ENCODE measurements around the gene TENM4. TPM values are rescaled to one million over a fixed set of nuclear protein-coding genes. Genes with fewer than 3 reads are reported as not detected.

Gene TENM4
- total RNA-seq, 4 donors from 2014 or later, result 0.02 to 0.82 (median 0.23) TPM

GRCh38 chr11:78714539-78714938 is 726.3 kb downstream of the TENM4 start:
- Histone ChIP-seq H3K4me3 (no peak overlapping the region), H3K27me3 (no peaks in the 10 kb centered on the region), H3K9me3 (no peaks in the 10 kb centered on the region), H3K4me1 (no peaks in the 10 kb centered on the region), H3K36me3 (no peaks in the 10 kb centered on the region), H3K27ac (no peak overlapping the region)
- no peak for DNase-seq
- TF ChIP-seq CTCF (IDR thresholded peaks at IDR 0.05 in 4 of 5, conservative IDR thresholded peaks at IDR 0.05 in 1 of 5), result no peak
- TF ChIP-seq POLR2A (IDR thresholded peaks at IDR 0.05), result no peak
- in situ Hi-C loops (cut with MboI; ENCODE audit: low sequenced_read_pairs in 4 of 4), result no loop called here
- intact Hi-C loops (cut with DNase I; ENCODE audit: low total_unique reads), result no loop called here
- ATAC-seq, result no peak

GRCh38 chr11:78711735-78712134 is 729.1 kb downstream of the TENM4 start:
- H3K27me3 ChIP-seq, result no peaks in the 10 kb centered on the region
- no peak for ATAC-seq
- H3K4me3 ChIP-seq, result no peak overlapping the region
- DNase-seq, result no peak
- H3K9me3 ChIP-seq, result no peaks in the 10 kb centered on the region
- in situ Hi-C loops (cut with MboI; ENCODE audit: low sequenced_read_pairs in 4 of 4) (no loop called here), intact Hi-C loops (cut with DNase I; ENCODE audit: low total_unique reads) (no loop called here)
- H3K27ac ChIP-seq, result no peak overlapping the region
- no peaks in the 10 kb centered on the region for H3K36me3 ChIP-seq
- TF ChIP-seq CTCF (IDR thresholded peaks at IDR 0.05 in 4 of 5, conservative IDR thresholded peaks at IDR 0.05 in 1 of 5), result no peak
- TF ChIP-seq POLR2A (IDR thresholded peaks at IDR 0.05), result no peak
- H3K4me1 ChIP-seq, result no peaks in the 10 kb centered on the region

GRCh38 chr11:78710417-78710816 is 730.4 kb downstream of the TENM4 start:
- H3K4me3 ChIP-seq, result no peak overlapping the region
- in situ Hi-C loops (cut with MboI; ENCODE audit: low sequenced_read_pairs in 4 of 4) (no loop called here), intact Hi-C loops (cut with DNase I; ENCODE audit: low total_unique reads) (no loop called here)
- H3K27ac ChIP-seq, result no peak overlapping the region
- no peaks in the 10 kb centered on the region for H3K4me1 ChIP-seq
- TF ChIP-seq POLR2A (IDR thresholded peaks at IDR 0.05) (no peak), CTCF (IDR thresholded peaks at IDR 0.05 in 4 of 5, conservative IDR thresholded peaks at IDR 0.05 in 1 of 5) (no peak)
- H3K9me3 ChIP-seq, result no peaks in the 10 kb centered on the region
- DNase-seq (no peak), ATAC-seq (no peak)
- no peaks in the 10 kb centered on the region for H3K27me3 ChIP-seq
- H3K36me3 ChIP-seq, result no peaks in the 10 kb centered on the region

- no peaks in the 10 kb centered on the region for H3K4me1 ChIP-seq
Observed at GRCh38 chr11:78708388-78708787, 732.4 kb downstream of the TENM4 start.

More at GRCh38 chr11:78708388-78708787, 732.4 kb downstream of the TENM4 start:
- H3K9me3 ChIP-seq, result no peaks in the 10 kb centered on the region
- TF ChIP-seq POLR2A (IDR thresholded peaks at IDR 0.05), result no peak
- TF ChIP-seq CTCF (IDR thresholded peaks at IDR 0.05 in 4 of 5, conservative IDR thresholded peaks at IDR 0.05 in 1 of 5), result no peak
- intact Hi-C loops (cut with DNase I; ENCODE audit: low total_unique reads) (no loop called here), in situ Hi-C loops (cut with MboI; ENCODE audit: low sequenced_read_pairs in 4 of 4) (no loop called here)
- H3K27me3 ChIP-seq, result no peaks in the 10 kb centered on the region
- no peak overlapping the region for H3K27ac ChIP-seq
- H3K4me3 ChIP-seq, result no peak overlapping the region
- H3K36me3 ChIP-seq, result no peaks in the 10 kb centered on the region
- DNase-seq (no peak), ATAC-seq (no peak)

Data from gastrocnemius medialis (tissue), 4 donors.